Measurements from ENCODE around the gene KCNJ9.
A peak's percentile ranks its signal among the peaks of the same experiment; 100 is the strongest.

Gene KCNJ9

GRCh38 chr1:160127865-160128523 lies 46.7 kb downstream of the KCNJ9 start:
- no peak for DNase-seq

- no peak for DNase-seq
These were observed 47.3 kb downstream of the KCNJ9 start for GRCh38 chr1:160128636-160129035.

GRCh38 chr1:160129046-160129445 lies 47.7 kb downstream of the KCNJ9 start:
- no peak for DNase-seq

- DNase-seq: no peak
These were observed 48.2 kb downstream of the KCNJ9 start for GRCh38 chr1:160129558-160129957.

GRCh38 chr1:160129966-160130365 lies 48.6 kb downstream of the KCNJ9 start:
- DNase-seq: no peak

GRCh38 chr1:160130486-160130885 lies 49.1 kb downstream of the KCNJ9 start:
- no peak for DNase-seq

- no peak for DNase-seq
These were observed 49.6 kb downstream of the KCNJ9 start for GRCh38 chr1:160130939-160131338.

- DNase-seq: no peak
These were observed 50.6 kb downstream of the KCNJ9 start for GRCh38 chr1:160131803-160132565.

- DNase-seq: no peak
These were observed 52.8 kb downstream of the KCNJ9 start for GRCh38 chr1:160133990-160134770.

GRCh38 chr1:160134791-160135572 lies 53.6 kb downstream of the KCNJ9 start:
- no peak for DNase-seq

- DNase-seq: no peak
These were observed 55.0 kb downstream of the KCNJ9 start for GRCh38 chr1:160136121-160136925.

- DNase-seq: no peak
These were observed 55.5 kb downstream of the KCNJ9 start for GRCh38 chr1:160136926-160137200.

- DNase-seq: peak; percentile 94
These were observed 56.0 kb downstream of the KCNJ9 start for GRCh38 chr1:160137216-160137862.

GRCh38 chr1:160139840-160140239 lies 58.5 kb downstream of the KCNJ9 start:
- DNase-seq: no peak
